ENCODE data around the gene MRPS26. TPM values are rescaled to one million over a fixed set of nuclear protein-coding genes. Genes with fewer than 3 reads are reported as not detected.
A peak's percentile ranks its signal among the peaks of the same experiment; 100 is the strongest.
"Not testable (repeated sequence)": the region's sequence is repeated elsewhere in the genome, so short reads cannot be mapped to it uniquely, and the experiment has no call there.

Gene MRPS26
- total RNA-seq, 2 donors from 2014 or later = 75.8 to 129 TPM

GRCh38 chr20:3070725-3071124, 24.9 kb downstream of the MRPS26 start:
- H3K4me1 ChIP-seq (replicated peaks) = no peaks in the 10 kb centered on the region
- WGBS = 98% methylated on average over 4 of the region's 4 CpGs

GRCh38 chr20:3071266-3071609, 25.4 kb downstream of the MRPS26 start:
- H3K9me3 ChIP-seq = no peaks in the 10 kb centered on the region
- WGBS = 87% methylated on average over 16 of the region's 16 CpGs

More at GRCh38 chr20:3070725-3071124, 24.9 kb downstream of the MRPS26 start:
- H3K36me3 ChIP-seq = no peaks in the 10 kb centered on the region
- H3K27ac ChIP-seq = no peak overlapping the region
- intact Hi-C loops (cut with DNase I) = no loop called here
- H3K4me3 ChIP-seq = no peak overlapping the region
- TF ChIP-seq CTCF (IDR thresholded peaks at IDR 0.05) (no peak), POLR2AphosphoS5 (IDR thresholded peaks at IDR 0.05) (no peak), POLR2A (IDR thresholded peaks at IDR 0.05) (no peak)
- no peaks in the 10 kb centered on the region for H3K27me3 ChIP-seq (replicated peaks; ENCODE audit: insufficient read depth)
- DNase-seq (ENCODE audit: low spot score) = no peak
- no peaks in the 10 kb centered on the region for H3K9me3 ChIP-seq

GRCh38 chr20:3071610-3072529, 26.0 kb downstream of the MRPS26 start, which contains the start of gene OXT:
TSS of gene OXT (plus strand) at chr20:3071620. CDS start at chr20:3071656, 36 bp downstream.
- no peaks in the 10 kb centered on the region for H3K9me3 ChIP-seq
- intact Hi-C loops (cut with DNase I) = no loop called here
- H3K27me3 ChIP-seq (replicated peaks; ENCODE audit: insufficient read depth) = no peaks in the 10 kb centered on the region
- 19% methylated on average over 65 of the region's 95 CpGs for WGBS
- no peaks in the 10 kb centered on the region for H3K4me1 ChIP-seq (replicated peaks)
- H3K27ac ChIP-seq = peak within 1 kb of the TSS in 1 of 2 donors; percentile 11
- peak; percentile 20 for DNase-seq (ENCODE audit: low spot score)
- TF ChIP-seq CTCF (IDR thresholded peaks at IDR 0.05) (no peak), POLR2AphosphoS5 (IDR thresholded peaks at IDR 0.05) (no peak), POLR2A (IDR thresholded peaks at IDR 0.05) (no peak)
- H3K4me3 ChIP-seq = peak within 1 kb of the TSS; percentile 41 to 43
- H3K36me3 ChIP-seq = no peaks in the 10 kb centered on the region

More at GRCh38 chr20:3071266-3071609, 25.4 kb downstream of the MRPS26 start:
- H3K4me1 ChIP-seq (replicated peaks) = no peaks in the 10 kb centered on the region
- TF ChIP-seq POLR2A (IDR thresholded peaks at IDR 0.05) (no peak), CTCF (IDR thresholded peaks at IDR 0.05) (no peak), POLR2AphosphoS5 (IDR thresholded peaks at IDR 0.05) (no peak)
- H3K4me3 ChIP-seq = peak overlapping the region in 1 of 2 donors; percentile 41
- intact Hi-C loops (cut with DNase I) = no loop called here
- no peak for DNase-seq (ENCODE audit: low spot score)
- H3K36me3 ChIP-seq = no peaks in the 10 kb centered on the region
- no peak overlapping the region for H3K27ac ChIP-seq
- H3K27me3 ChIP-seq (replicated peaks; ENCODE audit: insufficient read depth) = no peaks in the 10 kb centered on the region

- no peak for TF ChIP-seq POLR2A (IDR thresholded peaks at IDR 0.05)
- TF ChIP-seq CTCF (IDR thresholded peaks at IDR 0.05) = no peak
- no peak for TF ChIP-seq POLR2AphosphoS5 (IDR thresholded peaks at IDR 0.05)
- Histone ChIP-seq H3K27ac (no peak overlapping the region), H3K27me3 (replicated peaks; ENCODE audit: insufficient read depth) (no peaks in the 10 kb centered on the region), H3K4me1 (replicated peaks) (no peaks in the 10 kb centered on the region), H3K36me3 (no peaks in the 10 kb centered on the region), H3K4me3 (peak overlapping the region in 1 of 2 donors; percentile 41), H3K9me3 (no peaks in the 10 kb centered on the region)
- intact Hi-C loops (cut with DNase I) = no loop called here
- 76% methylated on average over 22 of the region's 22 CpGs for WGBS
- no peak for DNase-seq (ENCODE audit: low spot score)
These were observed 26.8 kb downstream of the MRPS26 start for GRCh38 chr20:3072530-3073250.

GRCh38 chr20:3073251-3073643, 27.4 kb downstream of the MRPS26 start:
- WGBS = 86% methylated on average over 8 of the region's 8 CpGs
- H3K27ac ChIP-seq; H3K36me3 ChIP-seq; H3K4me3 ChIP-seq; intact Hi-C loops (cut with DNase I); H3K27me3 ChIP-seq (replicated peaks; ENCODE audit: insufficient read depth); H3K4me1 ChIP-seq (replicated peaks); DNase-seq (ENCODE audit: low spot score); H3K9me3 ChIP-seq: not testable (repeated sequence)

Measured in prostate gland (tissue), 2 donors.